MCF 10A (cell line): ENCODE results near the gene CANX. TPM values are rescaled to one million over a fixed set of nuclear protein-coding genes. Genes with fewer than 3 reads are reported as not detected.

Source experiments
- BruUV-seq: library from RNA; stranded (reverse); fragments of 400-500 nt; replicated peaks from 2 replicates; lab custom pipeline; 2021; lab: Mats Ljungman, UMichigan
- CTCF ChIA-PET: fragments of 300-600 bp; sonication (Branson Sonifier 250); formaldehyde crosslinking; extraction: SDS; loops from one replicate; lab custom pipeline; 2021; ENCODE audit warnings: antibody characterized with exemption, inconsistent platforms; lab: Yijun Ruan, JAX
- POLR2A ChIA-PET: fragments of 300-600, 350-650 bp; sonication (Branson Sonifier 250); formaldehyde crosslinking; extraction: SDS; loops from one replicate; lab custom pipeline; 2020; ENCODE audit warnings: antibody characterized with exemption, inconsistent platforms; lab: Yijun Ruan, JAX
- DNase-seq: peaks from one replicate; pipeline ENCODE4 v3.0.0-alpha.2; 2018; ENCODE audit not compliant: unreplicated experiment
- H3K27ac Mint-ChIP-seq: one replicate; pipeline ENCODE4 v1.8.0; 2022; ENCODE audit warnings: mild to moderate bottlenecking, low read depth, mixed read lengths; ENCODE audit not compliant: unreplicated experiment
- H3K27me3 Mint-ChIP-seq: one replicate; pipeline ENCODE4 v1.8.0; 2022; ENCODE audit warnings: mixed read lengths; ENCODE audit not compliant: insufficient read depth, unreplicated experiment
- H3K36me3 Mint-ChIP-seq: one replicate; pipeline ENCODE4 v1.8.0; 2022; ENCODE audit warnings: mild to moderate bottlenecking, moderate library complexity, mixed read lengths; ENCODE audit not compliant: insufficient read depth, unreplicated experiment
- H3K4me1 Mint-ChIP-seq: one replicate; pipeline ENCODE4 v1.8.0; 2022; ENCODE audit warnings: mixed read lengths; ENCODE audit not compliant: insufficient read depth, unreplicated experiment
- H3K4me3 Mint-ChIP-seq: one replicate; pipeline ENCODE4 v1.8.0; 2022; ENCODE audit warnings: mild to moderate bottlenecking, moderate library complexity, mixed read lengths; ENCODE audit not compliant: unreplicated experiment
- H3K9me3 Mint-ChIP-seq: one replicate; pipeline ENCODE4 v1.8.0; 2022; ENCODE audit warnings: mixed read lengths; ENCODE audit not compliant: unreplicated experiment
- CTCF ChIP-seq: fragments of 200-600 bp; IDR thresholded peaks from one replicate; pipeline ENCODE4 v1.8.0; 2022; ENCODE audit warnings: antibody characterized with exemption, mild to moderate bottlenecking; ENCODE audit not compliant: unreplicated experiment
- intact Hi-C: fragments of 100-400 bp; cut with micrococcal nuclease; formaldehyde crosslinking; loops from 2 replicates; pipeline ENCODE4 v1.14.1; 2022
- total RNA-seq: library from RNA; stranded (reverse); gene quantifications from 2 replicates; pipeline ENCODE4 v1.2.3, GENCODE V29; 2022

CANX gene
- total RNA-seq, 1 experiment from 2014 or later, result 1,781 TPM

DNA sequence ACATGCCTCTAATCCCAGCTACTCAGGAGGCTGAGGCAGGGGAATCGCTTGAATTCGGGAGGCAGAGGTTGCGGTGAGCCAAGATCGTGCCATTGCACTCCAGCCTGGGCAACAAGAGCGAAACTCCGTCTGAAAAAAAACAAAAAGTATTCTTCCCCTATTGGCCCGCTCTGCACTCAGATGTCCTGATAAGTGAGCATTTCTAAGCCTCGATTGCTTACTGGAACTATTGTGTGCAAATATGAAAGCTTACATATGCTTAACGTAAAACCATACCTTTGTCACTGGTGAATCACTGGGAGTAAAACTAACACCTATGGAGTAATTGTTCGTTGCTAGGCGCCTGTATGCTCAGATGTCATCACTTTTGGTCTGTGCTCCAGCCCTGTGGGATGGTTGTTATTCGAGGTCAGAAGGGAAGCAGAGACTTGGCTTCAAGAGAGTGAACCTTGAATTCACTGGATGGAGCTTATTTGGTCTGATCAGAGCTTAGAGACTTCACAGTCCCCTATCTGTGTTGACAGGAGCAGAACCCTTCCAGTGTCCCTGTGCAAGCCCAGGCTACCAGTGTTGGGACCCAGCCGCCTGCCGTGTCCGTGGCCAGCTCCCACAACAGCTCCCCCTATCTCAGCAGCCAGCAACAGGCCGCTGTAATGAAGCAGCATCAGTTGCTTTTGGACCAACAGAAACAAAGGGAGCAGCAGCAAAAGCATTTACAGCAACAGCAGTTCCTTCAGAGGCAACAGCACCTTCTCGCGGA lies 69.7 kb downstream of the CANX start:
- H3K9me3 Mint-ChIP-seq, result no peaks in the 10 kb centered on the region
- POLR2A ChIA-PET, result interaction anchor here (0.9 to 1.3 kb wide), 3 partner anchors 12 to 36 kb away, joined by 3 to 4 read pairs (median 4); partner anchors contain the start of gene MAML1
- no peak overlapping the region for H3K27ac Mint-ChIP-seq
- no peak overlapping the region for H3K4me3 Mint-ChIP-seq
- BruUV-seq, result no TSS peak
- peaks cover 21% of the 10 kb centered on the region for H3K4me1 Mint-ChIP-seq
- peaks cover 84% of the 10 kb centered on the region for H3K36me3 Mint-ChIP-seq
- TF ChIP-seq CTCF, result no peak
- CTCF ChIA-PET, result interaction anchor here (0.7 to 3.2 kb wide), 4 partner anchors 11 to 54 kb away, joined by 4 to 28 read pairs (median 4); no protein-coding TSS in a partner anchor
- DNase-seq, result no peak
- no peaks in the 10 kb centered on the region for H3K27me3 Mint-ChIP-seq
- intact Hi-C loops, result no loop called here

- ChIA-PET CTCF (interaction anchor here (0.6 to 0.7 kb wide), 2 partner anchors 11 to 12 kb away, joined by 4 to 7 read pairs; no protein-coding TSS in a partner anchor), POLR2A (interaction anchor here (1.3 kb wide), 2 partner anchors 11 to 25 kb away, joined by 3 to 4 read pairs; no protein-coding TSS in a partner anchor)
- peaks cover 13% of the 10 kb centered on the region for H3K4me1 Mint-ChIP-seq
- no peak overlapping the region for H3K4me3 Mint-ChIP-seq
- TF ChIP-seq CTCF, result no peak
- peaks cover 92% of the 10 kb centered on the region for H3K36me3 Mint-ChIP-seq
- BruUV-seq, result no TSS peak
- H3K27ac Mint-ChIP-seq, result no peak overlapping the region
- no peak for DNase-seq
- H3K9me3 Mint-ChIP-seq, result no peaks in the 10 kb centered on the region
- H3K27me3 Mint-ChIP-seq, result no peaks in the 10 kb centered on the region
- intact Hi-C loops, result no loop called here
Observed at GRCh38 chr5:179769271-179769670, 70.5 kb downstream of the CANX start.

GRCh38 chr5:179769796-179770195 lies 71.0 kb downstream of the CANX start:
- H3K4me1 Mint-ChIP-seq, result peaks cover 12% of the 10 kb centered on the region
- POLR2A ChIA-PET, result interaction anchor here (1.3 to 1.5 kb wide), 3 partner anchors 11 to 38 kb away, joined by 3 to 4 read pairs (median 3); partner anchors contain the start of gene MAML1
- H3K36me3 Mint-ChIP-seq, result peaks cover 97% of the 10 kb centered on the region

More at GRCh38 chr5:179769796-179770195, 71.0 kb downstream of the CANX start:
- H3K27me3 Mint-ChIP-seq, result no peaks in the 10 kb centered on the region
- H3K27ac Mint-ChIP-seq, result no peak overlapping the region
- H3K4me3 Mint-ChIP-seq, result no peak overlapping the region
- DNase-seq, result no peak
- no TSS peak for BruUV-seq
- TF ChIP-seq CTCF, result no peak
- H3K9me3 Mint-ChIP-seq, result no peaks in the 10 kb centered on the region
- CTCF ChIA-PET, result interaction anchor here (0.6 to 0.7 kb wide), 2 partner anchors 8 to 12 kb away, joined by 3 to 7 read pairs; no protein-coding TSS in a partner anchor
- intact Hi-C loops, result no loop called here
